WTC11 (cell line): ENCODE data around the gene RCBTB2. TPM values are rescaled to one million over a fixed set of nuclear protein-coding genes. Genes with fewer than 3 reads are reported as not detected.

ENCODE experiments used
- ATAC-seq: fragments of 200-7000 bp; cut with Tn5 transposase; 2 replicates; pipeline ENCODE4 v1.10.0; 2021; ENCODE audit warnings: mild to moderate bottlenecking, moderate library complexity
- CTCF ChIA-PET: fragments of 300-600 bp; sonication (Branson Sonifier 250); formaldehyde crosslinking; loops from one replicate; lab custom pipeline; 2021; ENCODE audit warnings: antibody characterized with exemption; lab: Charles Lee
- POLR2A ChIA-PET: fragments of 350-600 bp; sonication (Branson Sonifier 250); formaldehyde crosslinking; loops from one replicate; lab custom pipeline; 2021; ENCODE audit warnings: antibody characterized with exemption; lab: Charles Lee
- DNase-seq: peaks from one replicate; pipeline ENCODE4 v3.0.0; 2021; ENCODE audit warnings: low spot score
- H3K27ac Mint-ChIP-seq: 2 replicates; pipeline ENCODE4 v1.8.0; 2021; ENCODE audit warnings: mixed read lengths
- H3K27me3 Mint-ChIP-seq: 2 replicates; pipeline ENCODE4 v1.8.0; 2021; ENCODE audit warnings: low read depth, mild to moderate bottlenecking, moderate library complexity, mixed read lengths
- H3K36me3 Mint-ChIP-seq: 2 replicates; pipeline ENCODE4 v1.8.0; 2021; ENCODE audit warnings: mixed read lengths
- H3K4me1 Mint-ChIP-seq: 2 replicates; pipeline ENCODE4 v1.8.0; 2022; ENCODE audit warnings: mixed read lengths
- H3K4me3 Mint-ChIP-seq: 2 replicates; pipeline ENCODE4 v1.8.0; 2021; ENCODE audit warnings: mild to moderate bottlenecking, moderate library complexity, mixed read lengths
- H3K9me3 Mint-ChIP-seq: 2 replicates; pipeline ENCODE4 v1.8.0; 2021; ENCODE audit warnings: mixed read lengths
- AR ChIP-seq: fragments of 250-450 bp; sonication (Bioruptor Pico); IDR thresholded peaks from 2 replicates; pipeline ENCODE4 v1.9.0; 2021; ENCODE audit warnings: mild to moderate bottlenecking
- ARID4B ChIP-seq: sonication (generic); formaldehyde crosslinking; IDR thresholded peaks from 2 replicates; pipeline ENCODE4 v1.8.0; 2023; ENCODE audit warnings: missing genetic modification reagents, mild to moderate bottlenecking, borderline replicate concordance
- CREB1 ChIP-seq: sonication (generic); formaldehyde crosslinking; IDR thresholded peaks from 2 replicates; pipeline ENCODE4 v1.8.0; 2023; ENCODE audit warnings: mild to moderate bottlenecking, missing genetic modification reagents
- ERG ChIP-seq: fragments of 250-450 bp; sonication (Bioruptor Pico); IDR thresholded peaks from 2 replicates; pipeline ENCODE4 v1.8.0; 2021; ENCODE audit warnings: mild to moderate bottlenecking
- ESRRA ChIP-seq: sonication (generic); formaldehyde crosslinking; IDR thresholded peaks from 2 replicates; pipeline ENCODE4 v1.8.1; 2022; ENCODE audit warnings: mild to moderate bottlenecking, missing genetic modification reagents, borderline replicate concordance
- GRHL2 ChIP-seq: fragments of 250-450 bp; sonication (Bioruptor Pico); IDR thresholded peaks from 2 replicates; pipeline ENCODE4 v1.8.0; 2022; ENCODE audit warnings: mild to moderate bottlenecking, moderate library complexity; ENCODE audit not compliant: insufficient replicate concordance, severe bottlenecking
- JAZF1 ChIP-seq: fragments of 250-450 bp; sonication (Bioruptor Pico); IDR thresholded peaks from 2 replicates; pipeline ENCODE4 v1.9.0; 2021; ENCODE audit warnings: moderate library complexity, mild to moderate bottlenecking, inconsistent platforms
- JUN ChIP-seq: sonication (generic); formaldehyde crosslinking; IDR thresholded peaks from 2 replicates; pipeline ENCODE4 v1.8.0; 2023; ENCODE audit warnings: mild to moderate bottlenecking, missing genetic modification reagents
- MAX ChIP-seq: sonication (generic); formaldehyde crosslinking; IDR thresholded peaks from 2 replicates; pipeline ENCODE4 v1.8.0; 2022; ENCODE audit warnings: mild to moderate bottlenecking, missing genetic modification reagents
- MYBL2 ChIP-seq: sonication (generic); formaldehyde crosslinking; IDR thresholded peaks from 2 replicates; pipeline ENCODE4 v1.8.1; 2023; ENCODE audit warnings: mild to moderate bottlenecking, moderate library complexity, missing genetic modification reagents
- NFYB ChIP-seq: sonication (generic); formaldehyde crosslinking; conservative IDR thresholded peaks from 2 replicates; pipeline ENCODE4 v1.8.0; 2022; ENCODE audit warnings: low read depth, missing genetic modification reagents
- NR3C1 ChIP-seq: sonication (generic); formaldehyde crosslinking; conservative IDR thresholded peaks from 2 replicates; pipeline ENCODE4 v1.8.1; 2023; ENCODE audit warnings: low read depth, mild to moderate bottlenecking, missing genetic modification reagents
- RORB ChIP-seq: fragments of 250-450 bp; sonication (Bioruptor Pico); IDR thresholded peaks from 2 replicates; pipeline ENCODE4 v1.9.0; 2021; ENCODE audit warnings: mild to moderate bottlenecking
- TCF7 ChIP-seq: sonication (generic); formaldehyde crosslinking; IDR thresholded peaks from 2 replicates; pipeline ENCODE4 v1.8.0; 2022; ENCODE audit warnings: mild to moderate bottlenecking, low read depth, missing genetic modification reagents, moderate library complexity
- TEAD4 ChIP-seq: sonication (generic); formaldehyde crosslinking; IDR thresholded peaks from 2 replicates; pipeline ENCODE4 v1.8.0; 2022; ENCODE audit warnings: mild to moderate bottlenecking, missing genetic modification reagents
- TP53 ChIP-seq: sonication (generic); formaldehyde crosslinking; IDR thresholded peaks from 2 replicates; pipeline ENCODE4 v1.8.1; 2023; ENCODE audit warnings: mild to moderate bottlenecking, missing genetic modification reagents
- USF1 ChIP-seq: sonication (generic); formaldehyde crosslinking; IDR thresholded peaks from 2 replicates; pipeline ENCODE4 v1.8.0; 2022; ENCODE audit warnings: mild to moderate bottlenecking, missing genetic modification reagents
- ZNF532 ChIP-seq: fragments of 250-450 bp; sonication (Bioruptor Pico); IDR thresholded peaks from 2 replicates; pipeline ENCODE4 v1.9.0; 2021; ENCODE audit warnings: mild to moderate bottlenecking, borderline replicate concordance
- ZNF671 ChIP-seq: fragments of 250-450 bp; sonication (Bioruptor Pico); IDR thresholded peaks from 2 replicates; pipeline ENCODE4 v1.8.0; 2021; ENCODE audit warnings: mild to moderate bottlenecking
- ZSCAN18 ChIP-seq: fragments of 250-450 bp; sonication (Bioruptor Pico); IDR thresholded peaks from 2 replicates; pipeline ENCODE4 v2.1.2; 2022; ENCODE audit warnings: mild to moderate bottlenecking, moderate library complexity
- total RNA-seq: library from RNA; stranded (reverse); gene quantifications from 3 replicates; pipeline ENCODE4 v1.2.3, GENCODE V29; 2021

The RCBTB2 gene
- total RNA-seq, 1 experiment from 2014 or later, result 6.6 TPM

GRCh38 chr13:48501705-48502104, 31.2 kb downstream of the RCBTB2 start:
- H3K4me3 Mint-ChIP-seq, result no peak overlapping the region
- DNase-seq (no peak), ATAC-seq (no peak)
- H3K27ac Mint-ChIP-seq, result no peak overlapping the region
- peaks cover 26% of the 10 kb centered on the region for H3K4me1 Mint-ChIP-seq
- ChIA-PET POLR2A (no interaction called here), CTCF (no interaction called here)
- TF ChIP-seq TP53 (CRISPR knock-in tag), result no peak
- TF ChIP-seq TCF7 (CRISPR knock-in tag), result no peak
- no peak for TF ChIP-seq RORB (CRISPR knock-in tag)
- no peak for TF ChIP-seq JUN (CRISPR knock-in tag)
- TF ChIP-seq ZSCAN18 (CRISPR knock-in tag), result no peak
- no peak for TF ChIP-seq USF1 (CRISPR knock-in tag)
- TF ChIP-seq JAZF1, result no peak
- TF ChIP-seq MYBL2, result no peak
- TF ChIP-seq CREB1 (CRISPR knock-in tag), result no peak
- TF ChIP-seq ESRRA (CRISPR knock-in tag), result no peak
- TF ChIP-seq ZNF532 (CRISPR knock-in tag), result no peak
- no peak for TF ChIP-seq TEAD4
- no peaks in the 10 kb centered on the region for H3K36me3 Mint-ChIP-seq
- H3K9me3 Mint-ChIP-seq, result no peaks in the 10 kb centered on the region
- H3K27me3 Mint-ChIP-seq, result no peaks in the 10 kb centered on the region

- no peaks in the 10 kb centered on the region for H3K36me3 Mint-ChIP-seq
Observed at GRCh38 chr13:48500652-48501197, 32.2 kb downstream of the RCBTB2 start.

More at GRCh38 chr13:48500652-48501197, 32.2 kb downstream of the RCBTB2 start:
- peaks cover 32% of the 10 kb centered on the region for H3K4me1 Mint-ChIP-seq
- H3K4me3 Mint-ChIP-seq, result no peak overlapping the region
- CTCF ChIA-PET, result interaction anchor here (1.1 kb wide), 1 partner anchor 79 kb away, joined by 3 read pairs; no protein-coding TSS in a partner anchor
- no peak for DNase-seq
- H3K27me3 Mint-ChIP-seq, result no peaks in the 10 kb centered on the region
- no peaks in the 10 kb centered on the region for H3K9me3 Mint-ChIP-seq
- no peak for ATAC-seq
- POLR2A ChIA-PET, result no interaction called here
- TF ChIP-seq NFYB, result no peak
- no peak for TF ChIP-seq NR3C1 (CRISPR knock-in tag)
- TF ChIP-seq GRHL2 (CRISPR knock-in tag), result no peak
- no peak for TF ChIP-seq AR (CRISPR knock-in tag)
- no peak for TF ChIP-seq ZNF671
- TF ChIP-seq ERG (CRISPR knock-in tag), result no peak
- TF ChIP-seq ESRRA (CRISPR knock-in tag), result no peak
- TF ChIP-seq ARID4B, result no peak
- no peak for TF ChIP-seq MAX (CRISPR knock-in tag)
- no peak overlapping the region for H3K27ac Mint-ChIP-seq
